Skin epidermis (tissue), 12 donors: ENCODE results near the gene PAXIP1.
"Not testable (repeated sequence)": the region's sequence is repeated elsewhere in the genome, so short reads cannot be mapped to it uniquely, and the experiment has no call there.

ENCODE experiments used
- H3K27ac ChIP-seq, 21 experiments: fragments of 200-600 bp; sonication (generic) in 11 of 21; one replicate each; pipeline ENCODE4 v1.5.0; 2020; ENCODE audit warnings: mild to moderate bottlenecking in 3 of 21, inconsistent platforms in 2 of 21, moderate library complexity in 2 of 21
- H3K4me3 ChIP-seq, 7 experiments: fragments of 200-600 bp; sonication (generic) in 2 of 7; one replicate each; pipeline ENCODE4 v1.5.0; 2020; ENCODE audit warnings: inconsistent platforms in 2 of 7, mild to moderate bottlenecking in 2 of 7, moderate library complexity in 1 of 7

Gene PAXIP1

GRCh38 chr7:155003092-155003375 lies at the start of gene PAXIP1:
Gene PAXIP1, minus strand, starts transcription at chr7:155003124. Its CDS starts 195 bp downstream, at chr7:155002929.
- peak within 1 kb of the TSS; percentile 87 to 100 (median 98) for H3K27ac ChIP-seq
- H3K4me3 ChIP-seq = peak within 1 kb of the TSS; percentile 82 to 99 (median 90)

GRCh38 chr7:155051355-155051754 lies 48.4 kb upstream of the PAXIP1 start:
- H3K27ac ChIP-seq = no peak overlapping the region
- no peak overlapping the region for H3K4me3 ChIP-seq

GRCh38 chr7:155048006-155048405 lies 45.1 kb upstream of the PAXIP1 start:
- H3K4me3 ChIP-seq = no peak overlapping the region
- H3K27ac ChIP-seq = no peak overlapping the region

GRCh38 chr7:155043756-155044155 lies 40.8 kb upstream of the PAXIP1 start:
- Histone ChIP-seq H3K27ac (no peak overlapping the region), H3K4me3 (no peak overlapping the region)

GRCh38 chr7:155038335-155038734 lies 35.4 kb upstream of the PAXIP1 start:
- no peak overlapping the region for H3K4me3 ChIP-seq
- no peak overlapping the region for H3K27ac ChIP-seq

- H3K27ac ChIP-seq = not testable (repeated sequence)
These were observed 31.6 kb upstream of the PAXIP1 start for GRCh38 chr7:155034495-155034894.

GRCh38 chr7:155032978-155033377 lies 30.1 kb upstream of the PAXIP1 start:
- no peak overlapping the region for H3K4me3 ChIP-seq
- H3K27ac ChIP-seq = no peak overlapping the region

More at GRCh38 chr7:155034495-155034894, 31.6 kb upstream of the PAXIP1 start:
- not testable (repeated sequence) for H3K4me3 ChIP-seq

- H3K27ac ChIP-seq = no peak overlapping the region
- H3K4me3 ChIP-seq = no peak overlapping the region
These were observed 25.0 kb upstream of the PAXIP1 start for GRCh38 chr7:155027879-155028278.

GRCh38 chr7:155021699-155022145 lies 18.8 kb upstream of the PAXIP1 start:
- H3K27ac ChIP-seq = no peak overlapping the region

GRCh38 chr7:155020996-155021395 lies 18.1 kb upstream of the PAXIP1 start:
- Histone ChIP-seq H3K4me3 (no peak overlapping the region), H3K27ac (no peak overlapping the region)

More at GRCh38 chr7:155021699-155022145, 18.8 kb upstream of the PAXIP1 start:
- H3K4me3 ChIP-seq = no peak overlapping the region

- H3K4me3 ChIP-seq = no peak overlapping the region
- H3K27ac ChIP-seq = no peak overlapping the region
These were observed 14.9 kb upstream of the PAXIP1 start for GRCh38 chr7:155017834-155018233.

GRCh38 chr7:155011086-155011485 lies 8.2 kb upstream of the PAXIP1 start:
- H3K4me3 ChIP-seq = no peak overlapping the region
- no peak overlapping the region for H3K27ac ChIP-seq

- no peak overlapping the region for H3K27ac ChIP-seq
- no peak overlapping the region for H3K4me3 ChIP-seq
These were observed 6.7 kb upstream of the PAXIP1 start for GRCh38 chr7:155009570-155010157.

GRCh38 chr7:155007947-155008346 lies 5.0 kb upstream of the PAXIP1 start:
- H3K27ac ChIP-seq = no peak overlapping the region

GRCh38 chr7:155003376-155004214 lies 671 bp upstream of the PAXIP1 start:
- Histone ChIP-seq H3K4me3 (peak overlapping the region; percentile 82 to 99 (median 90)), H3K27ac (peak overlapping the region; percentile 87 to 100 (median 98))

More at GRCh38 chr7:155007947-155008346, 5.0 kb upstream of the PAXIP1 start:
- H3K4me3 ChIP-seq = no peak overlapping the region

GRCh38 chr7:155002411-155003091 lies 373 bp downstream of the PAXIP1 start:
- H3K27ac ChIP-seq = peak overlapping the region; percentile 40 to 100 (median 96)
- peak overlapping the region; percentile 72 to 99 (median 89) for H3K4me3 ChIP-seq

- peak overlapping the region in 18 of 21 experiments; percentile 52 to 100 (median 83) for H3K27ac ChIP-seq
- peak overlapping the region; percentile 72 to 99 (median 89) for H3K4me3 ChIP-seq
These were observed 1.0 kb downstream of the PAXIP1 start for GRCh38 chr7:155001756-155002410.

GRCh38 chr7:155000795-155001194 lies 2.1 kb downstream of the PAXIP1 start:
- no peak overlapping the region for H3K4me3 ChIP-seq
- H3K27ac ChIP-seq = no peak overlapping the region

- no peak overlapping the region for H3K4me3 ChIP-seq
- no peak overlapping the region for H3K27ac ChIP-seq
These were observed 4.4 kb downstream of the PAXIP1 start for GRCh38 chr7:154998481-154998880.

GRCh38 chr7:154997840-154998370 lies 5.0 kb downstream of the PAXIP1 start:
- Histone ChIP-seq H3K4me3 (no peak overlapping the region), H3K27ac (no peak overlapping the region)
